Measurements from ENCODE around the gene PANK1.
A peak's percentile ranks its signal among the peaks of the same experiment; 100 is the strongest.

Gene PANK1

DNA sequence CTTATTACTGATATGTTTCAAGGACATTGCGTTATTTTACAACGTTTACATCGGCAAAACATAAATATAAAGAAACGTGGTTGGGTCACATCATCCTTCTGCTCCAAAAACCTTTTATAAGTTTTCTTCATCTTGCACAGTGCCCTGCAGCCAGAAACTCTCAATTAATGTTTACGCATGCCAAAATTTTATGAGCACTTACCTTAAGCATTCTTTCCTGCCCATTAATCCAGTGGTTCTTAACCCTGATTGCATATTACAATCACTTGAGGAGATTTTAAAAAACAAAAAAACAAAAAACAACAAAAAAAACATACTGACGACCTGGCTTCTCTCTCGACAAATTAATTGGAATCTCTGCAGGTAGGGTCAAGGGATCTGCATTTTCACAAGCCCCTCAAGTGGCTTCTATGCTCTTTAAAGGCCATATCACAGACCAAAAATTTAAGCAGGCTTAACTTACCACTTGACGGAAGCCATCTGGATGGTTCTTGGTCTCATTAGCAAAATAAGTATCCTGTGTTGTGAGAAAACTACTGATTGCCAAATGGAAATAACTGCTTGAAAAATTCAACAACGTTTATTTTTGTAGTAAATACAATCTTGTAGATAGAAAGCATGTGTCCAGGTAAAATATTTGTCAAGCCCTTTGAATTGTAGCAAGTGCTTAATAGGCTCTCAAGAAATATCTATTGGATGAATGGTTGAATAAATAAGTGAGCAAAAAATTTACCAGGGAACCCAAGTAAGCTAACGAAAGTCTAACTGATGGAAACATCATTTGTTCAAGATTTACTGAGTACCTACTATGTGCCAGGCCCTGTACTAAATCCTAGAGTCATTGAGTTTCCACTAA, 78.7 kb downstream of the PANK1 start:
- Histone ChIP-seq H3K27me3 (ENCODE audit: low read depth) (peaks cover 17% of the 10 kb centered on the region; the same call in 1 of the 2 replicates), H3K4me1 (no peaks in the 10 kb centered on the region; the same call in 1 of the 2 replicates), H3K4me3 (no peak overlapping the region), H3K36me3 (replicated peaks) (no peaks in the 10 kb centered on the region), H3K9me3 (no peaks in the 10 kb centered on the region)
- in situ Hi-C loops (cut with MboI; ENCODE audit: low sequenced_read_pairs), result no loop called here
- DNase-seq (ENCODE audit: low spot score in 2 of 2), result no peak

DNA sequence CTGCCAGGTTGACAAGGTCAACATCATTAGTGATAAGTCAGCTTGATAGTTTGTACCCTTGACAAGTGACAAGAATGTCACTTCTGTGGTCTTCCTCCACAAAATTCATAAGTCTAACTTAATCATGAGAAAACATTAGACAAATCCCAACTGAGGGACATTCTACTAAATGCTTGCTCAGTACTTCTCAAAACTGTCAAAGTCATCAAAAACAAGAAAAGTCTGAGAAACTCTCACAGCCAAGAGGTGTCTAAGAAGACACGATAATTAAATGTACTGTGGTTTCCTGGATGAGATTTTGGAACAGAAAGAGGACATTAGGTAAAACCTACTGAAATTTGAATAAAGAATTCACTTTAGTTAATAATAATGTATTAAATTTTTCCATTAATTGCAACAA, 79.9 kb downstream of the PANK1 start:
- Histone ChIP-seq H3K27me3 (ENCODE audit: low read depth) (peaks cover 17% of the 10 kb centered on the region; the same call in 1 of the 2 replicates), H3K36me3 (replicated peaks) (no peaks in the 10 kb centered on the region)
- in situ Hi-C loops (cut with MboI; ENCODE audit: low sequenced_read_pairs), result no loop called here

DNA sequence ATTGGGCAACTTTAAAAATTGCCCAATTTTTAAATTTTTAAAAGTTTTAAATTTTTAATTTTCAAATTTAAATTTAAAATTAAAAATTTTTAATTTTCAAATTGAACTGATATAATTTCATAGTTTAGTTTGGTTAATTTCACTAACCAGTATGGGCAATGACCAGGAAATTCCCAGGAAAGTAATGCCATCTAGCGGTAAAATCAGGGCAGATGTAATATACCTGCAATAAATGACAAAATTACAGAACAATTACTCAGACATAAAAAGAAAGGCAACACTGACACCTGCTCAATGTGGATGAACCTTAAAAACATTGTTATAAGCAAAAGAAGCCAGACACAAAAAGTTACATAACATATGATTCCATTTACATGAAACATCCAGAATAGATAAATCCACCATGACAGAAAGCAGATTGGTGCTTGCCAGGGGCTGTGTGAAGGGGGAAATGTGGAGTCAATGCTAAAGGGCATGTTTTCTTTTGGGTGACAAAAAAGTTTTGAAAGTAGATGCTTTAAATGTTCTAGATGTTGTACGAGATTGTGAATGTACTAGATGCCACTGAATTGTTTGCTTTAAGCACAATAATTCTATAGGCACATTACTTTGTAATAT, 81.1 kb downstream of the PANK1 start:
- in situ Hi-C loops (cut with MboI; ENCODE audit: low sequenced_read_pairs), result no loop called here
- Histone ChIP-seq H3K4me3 (no peak overlapping the region), H3K27me3 (ENCODE audit: low read depth) (peaks cover 17% of the 10 kb centered on the region; the same call in 1 of the 2 replicates), H3K36me3 (replicated peaks) (no peaks in the 10 kb centered on the region), H3K9me3 (no peaks in the 10 kb centered on the region), H3K4me1 (no peaks in the 10 kb centered on the region; the same call in 1 of the 2 replicates)
- peak; percentile 41 to 47 for DNase-seq (ENCODE audit: low spot score in 2 of 2)

More for the DNA sequence above, 79.9 kb downstream of the PANK1 start:
- no peak for DNase-seq (ENCODE audit: low spot score in 2 of 2)
- no peaks in the 10 kb centered on the region; the same call in 1 of the 2 replicates for H3K4me1 ChIP-seq
- H3K4me3 ChIP-seq, result no peak overlapping the region
- H3K9me3 ChIP-seq, result no peaks in the 10 kb centered on the region

DNA sequence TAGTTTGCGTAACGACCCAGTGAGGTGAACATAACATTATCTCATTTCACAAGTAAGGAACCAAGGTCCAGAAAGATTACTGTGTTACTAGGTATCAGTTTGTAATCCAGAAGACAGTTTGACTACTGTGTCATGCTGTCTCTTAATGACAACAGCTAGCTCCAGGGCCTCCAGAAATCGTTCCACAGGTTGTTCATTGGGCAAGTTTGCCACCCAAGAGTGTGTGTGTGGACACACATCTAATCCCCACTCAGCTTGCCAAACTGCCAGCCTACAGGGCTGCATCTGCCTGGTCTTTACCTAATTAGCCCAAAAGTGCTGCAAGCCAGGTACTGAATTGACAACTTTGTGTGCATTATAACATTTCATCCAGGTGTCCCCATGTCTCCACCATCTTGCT, 81.7 kb downstream of the PANK1 start:
- Histone ChIP-seq H3K27me3 (ENCODE audit: low read depth) (peaks cover 17% of the 10 kb centered on the region; the same call in 1 of the 2 replicates), H3K36me3 (replicated peaks) (no peaks in the 10 kb centered on the region), H3K9me3 (no peaks in the 10 kb centered on the region), H3K4me3 (no peak overlapping the region), H3K4me1 (no peaks in the 10 kb centered on the region; the same call in 1 of the 2 replicates)
- in situ Hi-C loops (cut with MboI; ENCODE audit: low sequenced_read_pairs), result no loop called here
- DNase-seq (ENCODE audit: low spot score in 2 of 2), result no peak

DNA sequence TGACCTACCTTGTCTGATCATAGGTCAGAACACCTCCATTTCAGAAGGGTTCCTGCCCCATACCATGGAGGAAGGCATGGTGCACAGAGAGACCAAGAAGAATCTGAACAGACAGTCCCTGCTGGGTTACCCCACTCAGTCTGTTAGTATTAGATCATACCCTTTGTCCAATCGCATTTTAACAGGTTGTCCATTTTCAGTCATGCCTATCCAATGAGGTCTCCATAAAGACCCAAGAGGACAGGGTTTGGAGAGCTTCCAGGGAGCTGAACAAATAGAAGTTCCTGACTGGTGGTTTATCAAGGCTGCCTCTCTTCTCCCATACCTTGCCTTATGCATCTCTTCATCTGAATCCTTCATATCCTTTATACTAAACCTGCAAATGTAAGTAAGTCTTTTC, 88.4 kb downstream of the PANK1 start:
- H3K9me3 ChIP-seq, result 0 out of 2 replicates have a peak, but pooled peaks cover 3% of the 10 kb centered on the region
- no peaks in the 10 kb centered on the region for H3K4me1 ChIP-seq
- no peaks in the 10 kb centered on the region for H3K27me3 ChIP-seq (ENCODE audit: low read depth)
- H3K36me3 ChIP-seq (replicated peaks), result no peaks in the 10 kb centered on the region
- H3K4me3 ChIP-seq, result no peak overlapping the region
- in situ Hi-C loops (cut with MboI; ENCODE audit: low sequenced_read_pairs), result loop anchor here (10.0 kb wide), 1 partner anchor 122 kb away; no protein-coding TSS in a partner anchor
- no peak for DNase-seq (ENCODE audit: low spot score in 2 of 2)

DNA sequence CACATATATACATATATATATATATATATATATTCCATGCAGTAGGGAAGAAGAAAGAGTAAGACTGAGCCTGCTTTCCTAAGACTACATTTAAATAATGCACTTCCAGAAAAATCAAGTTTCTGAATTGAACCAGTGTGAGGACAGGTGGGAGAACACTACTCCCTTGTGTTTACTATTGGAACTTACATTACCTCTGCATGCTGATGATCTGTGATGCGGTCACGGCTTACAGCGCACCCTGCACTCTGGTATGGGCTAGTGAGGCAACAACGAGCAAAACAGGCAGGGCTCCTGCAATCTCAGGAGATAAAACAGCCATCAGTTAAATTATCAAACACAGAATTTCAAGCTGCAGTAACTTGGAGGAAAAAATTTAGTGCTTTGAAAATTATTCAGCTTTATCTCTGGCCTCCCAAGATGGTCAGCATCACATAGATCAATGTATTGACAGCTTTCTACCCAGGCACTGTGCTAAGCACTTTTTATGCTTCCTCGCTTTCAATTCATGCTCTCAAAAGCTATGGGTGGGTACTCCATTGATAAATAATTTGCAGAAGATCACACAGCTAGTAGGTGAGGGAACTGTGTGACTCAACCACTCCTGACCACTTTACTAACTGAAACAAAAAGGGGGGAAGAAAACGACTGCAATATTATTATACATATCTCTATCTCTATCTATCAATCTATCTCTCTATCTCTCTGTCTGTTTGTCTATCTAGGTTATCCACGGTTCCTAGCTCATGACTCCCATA, 89.2 kb downstream of the PANK1 start:
- in situ Hi-C loops (cut with MboI; ENCODE audit: low sequenced_read_pairs), result loop anchor here (10.0 kb wide), 1 partner anchor 121 kb away; no protein-coding TSS in a partner anchor
- Histone ChIP-seq H3K27me3 (ENCODE audit: low read depth) (no peaks in the 10 kb centered on the region), H3K4me1 (no peaks in the 10 kb centered on the region), H3K4me3 (no peak overlapping the region), H3K9me3 (0 out of 2 replicates have a peak, but pooled peaks cover 3% of the 10 kb centered on the region), H3K36me3 (replicated peaks) (no peaks in the 10 kb centered on the region)
- no peak for DNase-seq (ENCODE audit: low spot score in 2 of 2)

DNA sequence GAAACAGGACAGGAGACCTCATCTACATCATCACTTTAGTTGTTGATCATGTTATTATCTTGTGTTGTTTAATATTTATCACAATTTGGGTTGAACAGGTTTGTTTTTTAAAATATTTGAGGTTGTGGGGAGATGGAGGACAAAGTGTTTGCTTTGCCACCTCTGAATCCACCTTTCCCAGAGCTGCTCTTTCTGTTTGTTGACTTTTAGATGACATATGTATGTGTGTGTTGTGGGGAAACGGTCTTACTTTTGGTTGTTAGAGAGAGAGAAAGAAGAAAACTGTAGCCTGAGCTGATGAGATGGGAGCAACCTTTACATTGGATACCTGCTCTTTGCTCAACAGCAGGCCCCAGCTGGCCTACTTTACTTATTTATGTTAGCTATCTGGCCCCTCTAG, 90.6 kb downstream of the PANK1 start:
- no peaks in the 10 kb centered on the region for H3K4me1 ChIP-seq
- H3K9me3 ChIP-seq, result 0 out of 2 replicates have a peak, but pooled peaks cover 3% of the 10 kb centered on the region
- H3K27me3 ChIP-seq (ENCODE audit: low read depth), result no peaks in the 10 kb centered on the region
- in situ Hi-C loops (cut with MboI; ENCODE audit: low sequenced_read_pairs), result loop anchor here (10.0 kb wide), 1 partner anchor 120 kb away; no protein-coding TSS in a partner anchor
- H3K36me3 ChIP-seq (replicated peaks), result no peaks in the 10 kb centered on the region
- no peak overlapping the region for H3K4me3 ChIP-seq
- DNase-seq (ENCODE audit: low spot score in 2 of 2), result no peak

DNA sequence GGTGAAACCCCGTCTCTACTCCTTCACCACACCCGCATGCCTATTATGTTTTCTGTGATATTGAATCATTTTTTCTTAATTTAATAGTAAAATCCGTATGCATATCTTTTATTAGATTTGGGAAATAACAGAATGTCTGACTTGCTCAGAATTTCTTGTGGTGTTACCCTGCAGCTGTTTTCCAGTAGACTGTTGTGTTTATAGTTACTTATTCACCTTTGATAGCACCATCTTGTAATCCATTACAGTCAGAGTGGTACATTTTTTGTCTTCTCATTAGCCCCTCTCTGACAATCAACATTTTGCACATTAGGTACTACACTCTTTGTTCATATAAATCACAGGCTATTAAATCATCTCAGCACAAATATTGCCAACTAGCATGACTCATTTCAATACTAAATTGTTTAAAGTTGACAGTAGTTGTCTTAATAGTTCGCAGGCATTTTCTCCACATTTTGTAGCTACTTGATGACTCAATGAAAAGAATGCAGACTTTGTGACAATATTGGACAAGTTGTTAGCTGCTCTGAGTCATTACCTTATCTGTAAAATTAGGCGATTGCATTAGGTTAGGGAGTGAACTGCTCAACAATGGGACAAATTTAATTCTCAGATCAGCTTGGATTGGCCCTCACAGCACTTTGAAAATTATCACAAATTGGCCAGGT, 91.8 kb downstream of the PANK1 start:
- in situ Hi-C loops (cut with MboI; ENCODE audit: low sequenced_read_pairs), result loop anchor here (10.0 kb wide), 1 partner anchor 118 kb away; no protein-coding TSS in a partner anchor
- H3K9me3 ChIP-seq, result 0 out of 2 replicates have a peak, but pooled peaks cover 3% of the 10 kb centered on the region
- no peaks in the 10 kb centered on the region for H3K4me1 ChIP-seq
- no peak for DNase-seq (ENCODE audit: low spot score in 2 of 2)
- no peak overlapping the region for H3K4me3 ChIP-seq
- no peaks in the 10 kb centered on the region for H3K27me3 ChIP-seq (ENCODE audit: low read depth)
- H3K36me3 ChIP-seq (replicated peaks), result no peaks in the 10 kb centered on the region

DNA sequence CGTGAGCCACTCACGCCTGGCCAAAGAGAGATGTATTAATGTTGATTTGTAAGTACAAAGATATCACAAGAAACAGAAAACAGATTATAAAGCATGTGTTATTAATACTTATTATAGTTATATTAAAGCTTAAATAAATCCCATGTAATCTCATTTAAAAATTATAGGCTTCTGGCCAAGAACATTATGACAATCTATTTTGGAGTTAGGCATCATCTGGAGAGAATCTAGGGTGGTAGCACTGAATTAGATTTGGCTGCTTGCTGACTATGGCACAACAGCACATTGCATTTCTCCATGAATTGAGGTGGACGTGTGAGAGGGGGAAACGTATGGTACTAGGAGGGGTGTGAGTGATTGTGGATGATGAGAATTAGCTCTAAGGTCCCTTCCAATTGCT, 92.8 kb downstream of the PANK1 start:
- no peak overlapping the region for H3K4me3 ChIP-seq
- no peaks in the 10 kb centered on the region for H3K4me1 ChIP-seq
- in situ Hi-C loops (cut with MboI; ENCODE audit: low sequenced_read_pairs), result loop anchor here (10.0 kb wide), 1 partner anchor 117 kb away; no protein-coding TSS in a partner anchor
- no peaks in the 10 kb centered on the region for H3K36me3 ChIP-seq (replicated peaks)
- no peak for DNase-seq (ENCODE audit: low spot score in 2 of 2)
- H3K9me3 ChIP-seq, result 0 out of 2 replicates have a peak, but pooled peaks cover 3% of the 10 kb centered on the region
- H3K27me3 ChIP-seq (ENCODE audit: low read depth), result no peaks in the 10 kb centered on the region

DNA sequence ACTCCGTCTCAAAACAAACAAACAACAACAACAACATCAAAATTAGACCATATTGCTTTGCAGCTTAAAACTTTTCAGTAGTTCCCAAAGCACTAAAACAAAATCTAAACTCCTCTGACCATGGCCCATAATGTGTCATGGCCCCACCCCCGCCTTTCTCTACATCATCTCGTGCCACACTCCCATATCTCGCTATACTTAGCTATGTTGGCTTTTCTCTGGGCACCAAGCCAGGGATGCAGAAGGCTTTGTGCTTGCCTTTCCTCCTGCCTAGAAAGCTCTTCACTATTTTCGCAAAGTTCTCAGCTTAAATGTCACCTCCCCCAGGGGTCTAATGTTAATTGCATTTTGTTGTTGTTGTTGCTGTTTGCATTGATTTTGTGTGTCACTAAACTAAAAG, 94.5 kb downstream of the PANK1 start:
- no peaks in the 10 kb centered on the region for H3K36me3 ChIP-seq (replicated peaks)
- DNase-seq (ENCODE audit: low spot score in 2 of 2), result no peak
- no peaks in the 10 kb centered on the region for H3K27me3 ChIP-seq (ENCODE audit: low read depth)
- H3K9me3 ChIP-seq, result 0 out of 2 replicates have a peak, but pooled peaks cover 3% of the 10 kb centered on the region
- in situ Hi-C loops (cut with MboI; ENCODE audit: low sequenced_read_pairs), result loop anchor here (10.0 kb wide), 1 partner anchor 116 kb away; no protein-coding TSS in a partner anchor
- no peak overlapping the region for H3K4me3 ChIP-seq
- H3K4me1 ChIP-seq, result no peaks in the 10 kb centered on the region

DNA sequence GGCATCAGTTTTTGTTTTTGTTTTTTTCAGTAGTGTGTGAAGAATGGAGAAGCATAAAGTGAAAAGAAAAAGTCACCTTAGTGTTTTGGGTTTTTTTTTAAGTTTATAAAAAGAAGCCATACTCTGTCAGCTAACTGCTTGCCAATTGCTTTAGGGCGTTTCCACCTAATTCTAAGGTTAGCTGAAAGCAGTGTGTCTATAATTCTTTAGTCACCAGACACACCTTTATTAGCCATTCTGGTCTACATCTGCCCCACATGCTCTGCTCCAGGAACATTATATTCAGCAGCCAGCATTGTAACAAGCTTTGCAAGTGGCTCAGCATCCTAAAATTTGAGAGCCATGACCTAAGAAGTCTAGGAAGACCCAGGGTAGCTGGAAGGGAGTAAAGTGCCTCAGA, 95.5 kb downstream of the PANK1 start:
- in situ Hi-C loops (cut with MboI; ENCODE audit: low sequenced_read_pairs), result no loop called here
- H3K36me3 ChIP-seq (replicated peaks), result no peaks in the 10 kb centered on the region
- H3K4me1 ChIP-seq, result no peaks in the 10 kb centered on the region
- DNase-seq (ENCODE audit: low spot score in 2 of 2), result no peak
- no peaks in the 10 kb centered on the region for H3K27me3 ChIP-seq (ENCODE audit: low read depth)
- H3K9me3 ChIP-seq, result 0 out of 2 replicates have a peak, but pooled peaks cover 5% of the 10 kb centered on the region
- H3K4me3 ChIP-seq, result no peak overlapping the region

DNA sequence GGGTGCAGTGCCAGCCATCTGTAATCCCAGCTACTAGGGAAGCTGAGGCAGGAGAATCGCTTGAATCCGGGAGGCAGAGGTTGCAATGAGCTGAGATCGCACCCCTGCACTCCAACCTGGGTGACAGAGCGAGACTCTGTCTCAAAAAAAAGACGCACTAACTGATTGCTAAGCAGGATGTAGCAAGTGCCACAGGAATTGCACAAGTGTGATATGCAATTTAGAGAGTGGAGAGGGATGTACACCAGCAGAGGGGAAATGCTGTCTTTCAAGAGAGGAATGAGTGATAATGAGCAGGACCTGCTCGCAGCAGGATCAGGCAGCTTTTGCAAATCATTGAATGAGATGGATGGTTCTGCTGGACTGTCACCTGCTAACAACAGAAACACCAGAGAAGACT, 96.4 kb downstream of the PANK1 start:
- H3K4me3 ChIP-seq, result no peak overlapping the region
- no peaks in the 10 kb centered on the region for H3K4me1 ChIP-seq
- DNase-seq (ENCODE audit: low spot score in 2 of 2), result no peak
- H3K9me3 ChIP-seq, result 0 out of 2 replicates have a peak, but pooled peaks cover 5% of the 10 kb centered on the region
- no peaks in the 10 kb centered on the region for H3K36me3 ChIP-seq (replicated peaks)
- in situ Hi-C loops (cut with MboI; ENCODE audit: low sequenced_read_pairs), result no loop called here
- no peaks in the 10 kb centered on the region for H3K27me3 ChIP-seq (ENCODE audit: low read depth)
